LNCaP clone FGC (cell line): Measurements from ENCODE around the gene FCAMR.
"Not testable (repeated sequence)": the region's sequence is repeated elsewhere in the genome, so short reads cannot be mapped to it uniquely, and the experiment has no call there.

Experiments
- DNase-seq: peaks from one replicate; pipeline ENCODE4 v3.0.0-alpha.2; 2011; ENCODE audit warnings: low read depth
- H3K4me3 ChIP-seq: 2 replicates; pipeline ENCODE4 v1.5.1; 2011; ENCODE audit warnings: mild to moderate bottlenecking, low read depth, low read length, control low read depth
- TF ChIP-seq, protein P1 (sequence below): IDR thresholded peaks from 2 replicates; pipeline ENCODE4 v1.5.1; 2012; ENCODE audit warnings: mild to moderate bottlenecking; ENCODE audit not compliant: control insufficient read depth, insufficient read depth; ENCODE audit errors: extremely low read depth

Gene FCAMR

DNA sequence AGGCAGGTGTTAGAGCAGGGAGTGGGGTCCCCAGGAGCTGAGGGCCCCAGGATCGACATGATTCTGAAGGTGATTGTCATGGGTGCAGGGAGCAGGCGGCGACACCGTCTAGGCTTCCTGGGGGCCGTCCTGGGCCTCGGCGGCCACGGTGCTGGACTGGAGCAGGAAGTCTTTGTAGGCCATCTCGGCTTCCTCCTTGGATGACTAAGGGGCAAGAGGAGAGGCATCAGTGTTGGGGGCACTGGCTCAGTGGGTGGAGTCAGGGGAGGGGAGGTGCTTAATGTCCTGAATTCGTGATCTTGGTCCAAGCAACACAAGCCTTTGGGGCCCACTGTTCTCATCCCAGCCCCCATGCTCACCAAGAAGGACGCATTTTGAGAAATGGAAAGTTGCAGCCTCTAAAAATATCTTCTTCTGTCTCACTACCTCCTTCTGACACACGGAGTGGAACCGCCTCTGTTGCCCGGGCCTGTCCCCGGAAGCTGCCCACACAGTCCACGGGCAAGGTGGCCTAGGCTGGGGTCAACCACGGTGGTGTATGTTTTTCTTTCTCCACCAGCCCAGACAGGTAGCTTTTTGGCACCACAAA lies 40.0 kb downstream of the FCAMR start:
- no peak for DNase-seq
- H3K4me3 ChIP-seq = no peak overlapping the region
- TF ChIP-seq, protein P1, sequence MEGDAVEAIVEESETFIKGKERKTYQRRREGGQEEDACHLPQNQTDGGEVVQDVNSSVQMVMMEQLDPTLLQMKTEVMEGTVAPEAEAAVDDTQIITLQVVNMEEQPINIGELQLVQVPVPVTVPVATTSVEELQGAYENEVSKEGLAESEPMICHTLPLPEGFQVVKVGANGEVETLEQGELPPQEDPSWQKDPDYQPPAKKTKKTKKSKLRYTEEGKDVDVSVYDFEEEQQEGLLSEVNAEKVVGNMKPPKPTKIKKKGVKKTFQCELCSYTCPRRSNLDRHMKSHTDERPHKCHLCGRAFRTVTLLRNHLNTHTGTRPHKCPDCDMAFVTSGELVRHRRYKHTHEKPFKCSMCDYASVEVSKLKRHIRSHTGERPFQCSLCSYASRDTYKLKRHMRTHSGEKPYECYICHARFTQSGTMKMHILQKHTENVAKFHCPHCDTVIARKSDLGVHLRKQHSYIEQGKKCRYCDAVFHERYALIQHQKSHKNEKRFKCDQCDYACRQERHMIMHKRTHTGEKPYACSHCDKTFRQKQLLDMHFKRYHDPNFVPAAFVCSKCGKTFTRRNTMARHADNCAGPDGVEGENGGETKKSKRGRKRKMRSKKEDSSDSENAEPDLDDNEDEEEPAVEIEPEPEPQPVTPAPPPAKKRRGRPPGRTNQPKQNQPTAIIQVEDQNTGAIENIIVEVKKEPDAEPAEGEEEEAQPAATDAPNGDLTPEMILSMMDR = no peak

DNA sequence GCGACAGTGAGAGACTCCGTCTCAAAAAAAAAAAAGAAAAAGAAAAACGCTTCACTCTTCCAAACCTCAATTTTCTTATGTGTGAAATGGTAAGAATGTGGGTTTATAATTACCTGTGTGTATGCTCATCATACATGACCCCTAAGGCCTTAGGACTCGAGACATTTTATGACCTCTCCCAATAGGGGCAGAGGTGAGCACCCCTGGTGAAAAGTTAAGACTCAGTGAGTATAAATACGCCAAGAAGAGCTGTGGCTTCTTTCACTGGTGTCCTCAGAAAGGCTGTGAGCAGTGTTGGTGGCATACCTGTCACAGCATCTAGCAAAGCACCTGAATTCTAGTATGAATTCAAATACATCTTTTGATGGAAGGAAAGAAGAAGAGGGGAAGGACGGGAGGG lies 40.7 kb downstream of the FCAMR start:
- no peak overlapping the region for H3K4me3 ChIP-seq
- TF ChIP-seq, protein P1 = no peak
- DNase-seq = no peak

DNA sequence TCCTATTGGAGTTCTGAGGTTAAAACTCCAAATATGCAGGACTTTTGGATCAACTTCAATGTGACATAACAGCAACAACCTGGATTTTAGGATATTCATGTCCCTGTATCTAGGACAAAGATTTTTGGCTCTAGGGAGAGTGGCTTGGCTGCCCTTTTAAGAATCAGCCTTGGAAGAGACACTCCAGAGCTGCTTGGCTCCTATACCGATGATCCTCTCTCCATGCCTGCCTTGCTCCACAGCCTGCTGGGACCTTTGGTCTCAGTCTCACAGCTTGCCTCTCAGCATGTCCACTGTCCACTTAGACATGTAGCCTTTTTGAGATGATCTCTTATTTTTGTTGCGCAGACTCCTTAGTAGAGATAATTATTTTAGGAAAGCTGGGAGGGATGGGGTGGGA lies 44.0 kb downstream of the FCAMR start:
- DNase-seq = no peak
- no peak overlapping the region for H3K4me3 ChIP-seq
- TF ChIP-seq, protein P1 = no peak

DNA sequence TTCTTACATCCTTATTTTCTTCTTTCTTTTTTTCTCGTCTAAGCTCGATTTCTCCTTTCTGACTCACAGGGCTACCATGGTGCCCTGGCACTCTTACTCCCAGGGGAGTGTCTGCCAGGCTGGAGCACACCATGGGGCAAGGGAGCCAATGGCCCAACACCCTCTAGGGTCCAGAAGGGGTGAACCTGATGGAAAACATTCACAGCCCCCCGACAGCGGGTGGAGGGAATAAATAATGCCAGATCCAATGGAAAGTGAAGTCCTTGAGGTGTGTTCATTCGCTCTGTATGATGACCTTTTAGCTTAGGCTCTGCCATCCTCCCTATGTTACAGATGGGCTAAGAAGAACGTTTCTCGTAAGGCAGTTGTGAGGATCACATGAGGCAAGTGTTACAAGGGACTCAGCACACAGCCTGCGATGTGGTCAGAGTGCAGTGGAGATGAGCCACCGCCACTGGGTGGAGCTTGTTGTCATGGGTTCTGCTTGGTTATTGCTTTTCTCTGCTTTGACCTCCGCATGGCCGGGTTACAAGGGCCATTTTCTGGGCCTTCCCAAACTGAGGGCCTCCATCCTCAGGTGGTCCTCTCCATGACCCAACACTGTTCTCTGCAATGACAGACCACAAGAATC lies 45.0 kb downstream of the FCAMR start:
- TF ChIP-seq, protein P1 = peak; percentile 18; the same call in 1 of the 2 replicates
- DNase-seq = no peak
- H3K4me3 ChIP-seq = no peak overlapping the region

DNA sequence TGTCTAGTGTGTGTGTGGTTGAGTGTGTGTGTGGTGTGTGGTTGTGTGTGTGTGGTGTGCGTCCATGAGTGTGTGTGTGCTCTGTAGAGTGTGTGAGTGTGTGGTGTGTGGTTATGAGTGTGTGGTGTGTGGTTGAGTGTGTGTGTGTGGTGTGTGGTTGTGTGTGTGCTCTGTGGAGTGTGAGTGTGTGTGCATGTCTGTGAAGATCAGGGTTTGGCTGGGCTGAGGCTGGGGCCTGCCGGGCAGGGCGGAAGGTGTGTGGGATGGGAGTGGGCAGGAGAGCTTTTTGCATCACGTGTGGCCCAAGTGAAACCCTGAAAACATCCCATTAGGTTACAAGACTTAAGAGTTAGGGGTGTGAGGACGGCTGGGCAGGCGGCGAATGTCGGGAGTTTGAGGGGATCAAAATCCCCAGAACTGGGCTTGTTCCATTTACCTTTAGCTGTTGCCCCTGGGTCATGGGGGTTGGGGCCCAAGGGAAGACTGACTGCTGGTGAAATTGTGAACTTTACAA lies 45.6 kb downstream of the FCAMR start:
- no peak overlapping the region for H3K4me3 ChIP-seq
- TF ChIP-seq, protein P1 = no peak
- no peak for DNase-seq

DNA sequence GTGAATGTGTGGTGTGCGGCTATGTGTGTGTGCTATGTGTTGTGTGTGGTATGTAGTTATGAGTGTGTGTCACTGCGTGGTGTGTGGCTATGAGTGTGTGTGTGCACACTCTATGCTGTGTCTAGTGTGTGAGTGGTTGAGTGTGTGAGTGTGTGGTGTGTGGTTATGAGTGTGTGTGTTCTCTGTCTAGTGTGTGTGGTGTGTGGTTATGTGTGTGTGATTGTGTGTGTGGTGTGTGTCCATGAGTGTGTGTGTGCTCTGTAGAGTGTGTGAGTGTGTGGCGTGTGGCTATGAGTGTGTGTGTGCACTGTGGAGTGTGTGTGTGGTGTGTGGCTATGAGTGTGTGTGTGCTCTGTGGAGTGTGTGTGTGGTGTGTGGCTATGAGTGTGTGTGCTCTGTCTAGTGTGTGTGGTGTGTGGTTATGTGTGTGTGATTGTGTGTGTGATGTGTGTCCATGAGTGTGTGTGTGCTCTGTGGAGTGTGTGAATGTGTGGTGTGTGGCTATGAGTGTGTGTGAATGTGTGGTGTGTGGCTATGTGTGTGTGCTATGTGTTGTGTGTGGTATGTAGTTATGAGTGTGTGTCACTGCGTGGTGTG lies 46.2 kb downstream of the FCAMR start:
- not testable (repeated sequence) for DNase-seq, H3K4me3 ChIP-seq
